Measurements from ENCODE around the gene CCDC81. TPM values are rescaled to one million over a fixed set of nuclear protein-coding genes. Genes with fewer than 3 reads are reported as not detected.

Gene CCDC81
- total and polyA plus RNA-seq, 9 of the 15 experiments (the other 6 are each of a cell fraction or from before 2014, with no cell fraction given), result 0.16 to 1.0 (median 0.41) TPM

DNA sequence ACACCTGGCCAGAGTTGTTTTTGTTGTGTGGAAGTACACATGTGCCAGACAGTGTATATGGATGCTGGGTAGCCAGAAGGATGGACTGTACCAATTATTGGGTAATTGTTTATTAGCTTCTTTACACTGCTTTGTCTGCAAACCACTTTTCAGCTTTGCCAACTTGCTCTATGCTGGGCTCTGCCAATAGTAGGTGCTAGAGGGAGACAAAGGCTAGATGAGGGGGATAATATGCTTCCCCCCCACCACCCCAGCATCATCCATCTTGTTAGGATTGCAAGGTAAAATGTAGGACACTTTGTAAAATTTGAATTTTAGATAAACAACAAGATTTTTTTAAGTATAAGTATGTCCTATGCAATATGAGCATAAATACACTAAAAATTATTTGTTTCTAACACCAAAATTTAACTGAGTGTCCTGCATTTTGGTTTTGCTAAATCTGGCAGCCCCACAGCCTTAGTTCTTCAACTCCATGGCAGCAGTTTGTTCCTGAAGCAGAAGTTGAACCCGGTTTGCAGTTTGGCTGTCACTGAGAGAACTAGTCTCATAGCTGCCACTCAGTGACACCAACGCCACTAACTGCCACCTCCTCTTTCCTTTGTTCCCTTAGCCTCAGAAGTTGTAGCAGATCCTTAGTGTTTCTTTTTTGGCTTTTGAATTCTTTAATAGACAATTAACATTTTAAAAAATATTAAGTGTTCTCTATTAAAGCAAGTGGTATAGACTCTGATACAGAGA lies 78.8 kb downstream of the CCDC81 start (continued):
- TF ChIP-seq, protein P1, sequence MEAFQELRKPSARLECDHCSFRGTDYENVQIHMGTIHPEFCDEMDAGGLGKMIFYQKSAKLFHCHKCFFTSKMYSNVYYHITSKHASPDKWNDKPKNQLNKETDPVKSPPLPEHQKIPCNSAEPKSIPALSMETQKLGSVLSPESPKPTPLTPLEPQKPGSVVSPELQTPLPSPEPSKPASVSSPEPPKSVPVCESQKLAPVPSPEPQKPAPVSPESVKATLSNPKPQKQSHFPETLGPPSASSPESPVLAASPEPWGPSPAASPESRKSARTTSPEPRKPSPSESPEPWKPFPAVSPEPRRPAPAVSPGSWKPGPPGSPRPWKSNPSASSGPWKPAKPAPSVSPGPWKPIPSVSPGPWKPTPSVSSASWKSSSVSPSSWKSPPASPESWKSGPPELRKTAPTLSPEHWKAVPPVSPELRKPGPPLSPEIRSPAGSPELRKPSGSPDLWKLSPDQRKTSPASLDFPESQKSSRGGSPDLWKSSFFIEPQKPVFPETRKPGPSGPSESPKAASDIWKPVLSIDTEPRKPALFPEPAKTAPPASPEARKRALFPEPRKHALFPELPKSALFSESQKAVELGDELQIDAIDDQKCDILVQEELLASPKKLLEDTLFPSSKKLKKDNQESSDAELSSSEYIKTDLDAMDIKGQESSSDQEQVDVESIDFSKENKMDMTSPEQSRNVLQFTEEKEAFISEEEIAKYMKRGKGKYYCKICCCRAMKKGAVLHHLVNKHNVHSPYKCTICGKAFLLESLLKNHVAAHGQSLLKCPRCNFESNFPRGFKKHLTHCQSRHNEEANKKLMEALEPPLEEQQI (IDR thresholded peaks at IDR 0.05), result no peak
- TF ChIP-seq, protein P2, sequence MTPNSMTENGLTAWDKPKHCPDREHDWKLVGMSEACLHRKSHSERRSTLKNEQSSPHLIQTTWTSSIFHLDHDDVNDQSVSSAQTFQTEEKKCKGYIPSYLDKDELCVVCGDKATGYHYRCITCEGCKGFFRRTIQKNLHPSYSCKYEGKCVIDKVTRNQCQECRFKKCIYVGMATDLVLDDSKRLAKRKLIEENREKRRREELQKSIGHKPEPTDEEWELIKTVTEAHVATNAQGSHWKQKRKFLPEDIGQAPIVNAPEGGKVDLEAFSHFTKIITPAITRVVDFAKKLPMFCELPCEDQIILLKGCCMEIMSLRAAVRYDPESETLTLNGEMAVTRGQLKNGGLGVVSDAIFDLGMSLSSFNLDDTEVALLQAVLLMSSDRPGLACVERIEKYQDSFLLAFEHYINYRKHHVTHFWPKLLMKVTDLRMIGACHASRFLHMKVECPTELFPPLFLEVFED (CRISPR knock-in tag; conservative IDR thresholded peaks at IDR 0.05), result no peak
- TF ChIP-seq BRD4 (IDR thresholded peaks at IDR 0.05) (no peak), ZNF780A (CRISPR knock-in tag; IDR thresholded peaks at IDR 0.05) (no peak), NFYB (IDR thresholded peaks at IDR 0.05; ENCODE audit: extremely low read depth, insufficient read length) (no peak), XRCC4 (IDR thresholded peaks at IDR 0.05; ENCODE audit: extremely low read depth, insufficient read depth, insufficient read length) (no peak)
